Adrenal gland (tissue), 12 donors: ENCODE data around the gene TRAPPC10. TPM values are rescaled to one million over a fixed set of nuclear protein-coding genes. Genes with fewer than 3 reads are reported as not detected.
A peak's percentile ranks its signal among the peaks of the same experiment; 100 is the strongest.

ENCODE experiments used
- DNase-seq, 7 donors: peaks; one replicate each; pipeline ENCODE4 v3.0.0-alpha.2; 2019 to 2020
- H3K27ac ChIP-seq, 5 donors: fragments of 200-600 bp; sonication (generic) in 4 of 5; 1 replicate in 3 of 5; 2 replicates in 2 of 5; pipeline versions ENCODE4 v1.5.1 to v1.8.0; 2016 to 2020; ENCODE audit warnings: mild to moderate bottlenecking in 1 of 5
- H3K27me3 ChIP-seq: fragments of 200-600 bp; 2 replicates; pipeline ENCODE4 v1.8.0; 2021
- H3K36me3 ChIP-seq, 2 donors: fragments of 200-600 bp; replicated peaks in 1 of 2; 1 replicate in 1 of 2; 2 replicates in 1 of 2; pipeline versions ENCODE4 v1.5.1 to v1.8.0; 2018 to 2022
- H3K4me1 ChIP-seq, 2 donors: fragments of 200-600 bp; replicated peaks in 1 of 2; 1 replicate in 1 of 2; 2 replicates in 1 of 2; pipeline versions ENCODE4 v1.5.1 to v1.8.0; 2018 to 2021
- H3K4me3 ChIP-seq, 4 donors: fragments of 200-600 bp; sonication (generic) in 3 of 4; one replicate each; pipeline ENCODE4 v1.5.1; 2016 to 2018
- H3K9me3 ChIP-seq, 3 donors: fragments of 200-600 bp; sonication (generic) in 1 of 3; replicated peaks in 1 of 3; 1 replicate in 2 of 3; 2 replicates in 1 of 3; pipeline versions ENCODE4 v1.5.1 to v1.8.0; 2016 to 2021
- POLR2A ChIP-seq, 2 donors: fragments of 450-650 bp; IDR thresholded peaks; one replicate each; pipeline ENCODE4 v1.6.1; 2017; ENCODE audit warnings: antibody characterized with exemption in 2 of 2, mild to moderate bottlenecking in 2 of 2, moderate library complexity in 1 of 2
- WGBS, 4 donors: extraction: QIAGEN DNeasy Blood & Tissue Kit in 2 of 4; methylation state at CpG; one replicate each; pipeline versions ENCODE4 v1.1.5 to v1.1.7; 2013 to 2017; 5-methylcytosine and 5-hydroxymethylcytosine counted together
- intact Hi-C, 2 donors: fragments of 100-400 bp; cut with DNase I; formaldehyde crosslinking; loops; one replicate each; pipeline versions ENCODE4 v1.14.1 to v1.15.0; 2022 to 2023
- polyA plus RNA-seq, 3 donors: library from polyadenylated mRNA; stranded (reverse); fragments of 200-250 nt in 2 of 3; fragments of 350-450 nt in 1 of 3; fragmentation: Illumina TruSeq in 1 of 3; extraction: RNeasy Lipid Tissue Mini Kit (QIAGEN cat#74804) in 1 of 3; gene quantifications; one replicate each; pipeline ENCODE4 v1.2.3, GENCODE V29; 2013 to 2014
- total RNA-seq, 9 donors: library from RNA; depleted of rRNA in 4 of 9; stranded (reverse); fragments of >200 nt in 4 of 9; fragments of 120-200 nt in 1 of 9; fragmentation: NEBNext Ultra II Directional in 1 of 9; extraction: Animal tissue kit (Norgen Biotek cat#: 25700) in 1 of 9; gene quantifications; one replicate each; pipeline versions ENCODE4 v1.1.0 to v1.2.4, GENCODE V29; 2013 to 2023
- TF ChIP-seq, protein P1 (sequence below), 6 experiments: fragments of 450-650 bp in 4 of 6; fragments of 200-600 bp in 2 of 6; sonication (generic) in 1 of 6; IDR thresholded peaks; 1 replicate in 5 of 6; 2 replicates in 1 of 6; pipeline versions ENCODE4 v1.5.1 to v1.8.0; 2016 to 2021; ENCODE audit warnings: antibody characterized with exemption in 6 of 6, mild to moderate bottlenecking in 2 of 6, moderate library complexity in 1 of 6
- donor health status: healthy with polysubstance abuse.
- donor health status: Bipolar disorder and iron deficiency.
- donor health status: DM: yes; HTN: yes; CAD: no.
- donor health status: DM: no; HTN: no; CAD: no.
- donor health status: DM: no; HTN: no; CAD: no.
- donor health status: DM: yes; HTN: yes; CAD: no.

Gene TRAPPC10
- total and polyA plus RNA-seq, 12 donors: 5.2 to 34.3 (median 24.7) TPM

DNA sequence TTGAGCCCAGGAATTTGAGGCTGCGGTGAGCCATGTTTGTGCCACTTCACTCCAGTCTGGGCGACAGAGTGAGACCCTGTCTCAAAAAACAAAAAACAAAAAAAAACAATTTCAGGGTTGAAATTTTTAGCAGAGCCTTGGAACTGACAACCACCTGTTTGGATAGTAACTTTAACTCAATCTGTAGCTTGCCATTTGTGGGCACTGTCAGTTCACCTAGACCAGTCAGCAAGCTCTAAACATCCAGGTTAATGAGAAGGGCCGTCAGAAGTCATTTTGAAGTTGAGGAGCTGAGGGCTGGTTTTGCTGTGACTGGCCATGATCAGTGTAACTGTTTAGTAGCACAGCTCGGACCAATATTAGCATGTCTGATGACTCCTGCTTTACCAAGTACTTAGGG is 8.4 kb downstream of the TRAPPC10 start:
- WGBS, 4 donors: 90 to 95% (median 92%) methylated on average over 4 of the region's 4 CpGs
- no peak overlapping the region for H3K4me3 ChIP-seq

DNA sequence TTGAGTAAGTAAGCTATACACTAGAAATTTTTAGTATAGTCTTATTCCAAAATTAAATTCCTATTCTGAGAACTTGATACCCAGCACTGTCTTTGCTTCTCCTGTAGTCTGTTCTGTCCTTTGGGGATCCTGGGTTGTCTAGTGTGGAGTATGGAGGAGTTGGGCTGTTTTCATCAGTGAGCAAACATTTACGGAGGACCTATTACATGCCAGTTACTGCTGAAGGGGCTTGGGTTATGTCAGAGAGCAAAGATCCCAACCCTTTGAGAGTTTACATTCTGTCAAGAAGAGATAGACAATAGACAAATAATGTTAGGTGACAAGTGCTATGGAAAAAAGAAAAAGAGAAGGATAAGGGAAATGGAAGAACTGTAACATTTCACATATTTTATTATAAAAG is 9.0 kb downstream of the TRAPPC10 start:
- H3K4me3 ChIP-seq: no peak overlapping the region
- no peak overlapping the region for H3K27ac ChIP-seq
- TF ChIP-seq POLR2A (IDR thresholded peaks at IDR 0.05): no peak
- TF ChIP-seq, protein P1, sequence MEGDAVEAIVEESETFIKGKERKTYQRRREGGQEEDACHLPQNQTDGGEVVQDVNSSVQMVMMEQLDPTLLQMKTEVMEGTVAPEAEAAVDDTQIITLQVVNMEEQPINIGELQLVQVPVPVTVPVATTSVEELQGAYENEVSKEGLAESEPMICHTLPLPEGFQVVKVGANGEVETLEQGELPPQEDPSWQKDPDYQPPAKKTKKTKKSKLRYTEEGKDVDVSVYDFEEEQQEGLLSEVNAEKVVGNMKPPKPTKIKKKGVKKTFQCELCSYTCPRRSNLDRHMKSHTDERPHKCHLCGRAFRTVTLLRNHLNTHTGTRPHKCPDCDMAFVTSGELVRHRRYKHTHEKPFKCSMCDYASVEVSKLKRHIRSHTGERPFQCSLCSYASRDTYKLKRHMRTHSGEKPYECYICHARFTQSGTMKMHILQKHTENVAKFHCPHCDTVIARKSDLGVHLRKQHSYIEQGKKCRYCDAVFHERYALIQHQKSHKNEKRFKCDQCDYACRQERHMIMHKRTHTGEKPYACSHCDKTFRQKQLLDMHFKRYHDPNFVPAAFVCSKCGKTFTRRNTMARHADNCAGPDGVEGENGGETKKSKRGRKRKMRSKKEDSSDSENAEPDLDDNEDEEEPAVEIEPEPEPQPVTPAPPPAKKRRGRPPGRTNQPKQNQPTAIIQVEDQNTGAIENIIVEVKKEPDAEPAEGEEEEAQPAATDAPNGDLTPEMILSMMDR (IDR thresholded peaks at IDR 0.05): no peak
- no peaks in the 10 kb centered on the region for H3K9me3 ChIP-seq
- no peak for DNase-seq
- 88 to 92% (median 89%) methylated on average over 1 of the region's 1 CpG for WGBS, 4 donors
- H3K36me3 ChIP-seq: no peaks in the 10 kb centered on the region
- H3K27me3 ChIP-seq: no peaks in the 10 kb centered on the region
- intact Hi-C loops: no loop called here
- peaks cover 20 to 41% of the 10 kb centered on the region in 2 donors for H3K4me1 ChIP-seq

More for the DNA sequence above, 8.4 kb downstream of the TRAPPC10 start:
- Histone ChIP-seq H3K27me3 (no peaks in the 10 kb centered on the region), H3K9me3 (no peaks in the 10 kb centered on the region), H3K27ac (no peak overlapping the region), H3K4me1 (peaks cover 16 to 43% of the 10 kb centered on the region in 2 donors), H3K36me3 (no peaks in the 10 kb centered on the region)
- intact Hi-C loops: no loop called here
- peak in 1 of 7 donors; percentile 39 for DNase-seq
- TF ChIP-seq POLR2A (IDR thresholded peaks at IDR 0.05): no peak
- TF ChIP-seq, protein P1 (IDR thresholded peaks at IDR 0.05): no peak

DNA sequence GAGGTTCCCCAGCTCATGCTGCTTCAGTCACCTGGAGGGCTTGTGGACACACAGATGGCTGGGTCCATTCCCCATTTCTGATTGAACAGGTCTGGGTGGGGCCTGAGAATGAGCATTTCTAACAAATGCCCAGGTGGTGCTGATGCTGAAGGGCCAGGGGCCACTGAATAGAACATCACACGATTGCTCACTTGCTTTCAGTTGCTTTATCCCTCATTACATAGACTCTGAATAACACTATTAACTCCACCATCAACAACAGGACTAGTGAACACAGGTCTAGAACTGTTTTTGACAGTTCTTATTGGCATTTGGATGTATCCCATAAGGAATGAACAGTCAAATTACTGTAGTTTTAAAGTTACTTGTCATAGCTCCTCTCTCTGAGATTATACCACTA is 12.1 kb downstream of the TRAPPC10 start:
- TF ChIP-seq, protein P1 (IDR thresholded peaks at IDR 0.05): no peak
- TF ChIP-seq POLR2A (IDR thresholded peaks at IDR 0.05): no peak
- no peaks in the 10 kb centered on the region for H3K27me3 ChIP-seq
- no peaks in the 10 kb centered on the region for H3K9me3 ChIP-seq
- peak overlapping the region in 1 of 5 donors; percentile 66 for H3K27ac ChIP-seq
- no peak overlapping the region for H3K4me3 ChIP-seq
- peaks cover 22 to 44% of the 10 kb centered on the region in 2 donors for H3K4me1 ChIP-seq
- DNase-seq: peak in 2 of 7 donors; percentile 0 to 43
- WGBS, 4 donors: 62 to 90% (median 79%) methylated on average over 1 of the region's 1 CpG
- no peaks in the 10 kb centered on the region for H3K36me3 ChIP-seq
- intact Hi-C loops: no loop called here

DNA sequence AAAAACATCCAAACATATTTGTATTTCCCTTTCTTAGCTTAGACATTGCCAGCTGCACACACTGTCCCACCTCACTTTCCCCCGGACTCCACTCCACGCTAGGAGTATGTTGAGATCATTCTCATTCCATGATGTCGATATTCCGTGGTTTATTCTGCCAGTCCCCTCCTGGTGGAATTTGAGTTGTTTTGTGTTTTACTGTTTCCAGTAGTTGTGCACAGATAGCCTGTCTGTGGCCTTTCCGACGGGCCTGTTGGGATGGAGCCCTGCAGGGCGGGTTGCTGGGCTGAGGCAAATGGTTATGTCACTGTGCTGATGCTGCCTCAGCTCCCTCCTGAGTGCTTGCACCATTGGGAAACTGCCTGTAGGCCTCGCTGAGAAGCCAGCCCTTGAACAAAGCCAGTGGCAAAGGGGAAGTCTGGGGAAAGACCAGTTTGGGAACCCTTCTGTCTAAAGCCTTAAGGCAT is 12.8 kb downstream of the TRAPPC10 start:
- WGBS, 4 donors: 53 to 75% (median 59%) methylated on average over 7 to 8 of the region's 8 CpGs
- TF ChIP-seq, protein P1 (IDR thresholded peaks at IDR 0.05): peak in 2 of 6 experiments; percentile 10 to 25
- TF ChIP-seq POLR2A (IDR thresholded peaks at IDR 0.05): no peak
- H3K4me3 ChIP-seq: no peak overlapping the region
- H3K27me3 ChIP-seq: no peaks in the 10 kb centered on the region
- no peaks in the 10 kb centered on the region for H3K36me3 ChIP-seq
- peaks cover 18 to 38% of the 10 kb centered on the region in 2 donors for H3K4me1 ChIP-seq
- peak overlapping the region in 4 of 5 donors; percentile 30 to 74 (median 56) for H3K27ac ChIP-seq
- H3K9me3 ChIP-seq: no peaks in the 10 kb centered on the region
- intact Hi-C loops: no loop called here
- DNase-seq: peak in 6 of 7 donors; percentile 48 to 81 (median 66)
